Hepatocyte (in vitro differentiated cells): ENCODE results near the gene GNG12. TPM values are rescaled to one million over a fixed set of nuclear protein-coding genes. Genes with fewer than 3 reads are reported as not detected.

Source experiments
- DNase-seq: peaks from one replicate; pipeline ENCODE4 v3.0.0-alpha.2; 2016; ENCODE audit warnings: low spot score
- H2AFZ ChIP-seq: fragments of 200-600 bp; sonication (generic); 2 replicates; pipeline ENCODE4 v1.6.0; 2016; ENCODE audit warnings: antibody characterized with exemption, mild to moderate bottlenecking
- H3K27ac ChIP-seq: fragments of 200-600 bp; sonication (generic); 2 replicates; pipeline ENCODE4 v1.5.1; 2016; ENCODE audit warnings: mild to moderate bottlenecking
- H3K27me3 ChIP-seq: fragments of 200-600 bp; sonication (generic); 2 replicates; pipeline ENCODE4 v1.6.1; 2016
- H3K36me3 ChIP-seq: fragments of 200-600 bp; sonication (generic); replicated peaks from 2 replicates; pipeline ENCODE4 v1.5.1; 2016; ENCODE audit warnings: low read depth; ENCODE audit not compliant: insufficient read depth
- H3K4me1 ChIP-seq: fragments of 200-600 bp; sonication (generic); 2 replicates; pipeline ENCODE4 v1.5.1; 2016; ENCODE audit warnings: mild to moderate bottlenecking, moderate library complexity; ENCODE audit not compliant: insufficient read depth
- H3K4me2 ChIP-seq: fragments of 200-600 bp; sonication (generic); 2 replicates; pipeline ENCODE4 v1.6.0; 2016
- H3K4me3 ChIP-seq: fragments of 200-600 bp; sonication (generic); 2 replicates; pipeline ENCODE4 v1.5.1; 2016; ENCODE audit warnings: mild to moderate bottlenecking
- H3K79me2 ChIP-seq: fragments of 200-600 bp; sonication (generic); 2 replicates; pipeline ENCODE4 v1.6.0; 2017; ENCODE audit warnings: mild to moderate bottlenecking
- H3K9me2 ChIP-seq: fragments of 200-600 bp; sonication (generic); replicated peaks from 2 replicates; pipeline ENCODE4 v1.6.0; 2017; ENCODE audit warnings: mild to moderate bottlenecking; ENCODE audit not compliant: insufficient read depth
- H3K9me3 ChIP-seq: fragments of 200-600 bp; sonication (generic); 2 replicates; pipeline ENCODE4 v1.5.1; 2016; ENCODE audit warnings: low read depth, mild to moderate bottlenecking
- H4K20me1 ChIP-seq: fragments of 200-600 bp; sonication (generic); 2 replicates; pipeline ENCODE4 v1.6.0; 2016; ENCODE audit warnings: mild to moderate bottlenecking; ENCODE audit not compliant: insufficient read depth, poor library complexity, severe bottlenecking
- EZH2 ChIP-seq: fragments of 200-600 bp; sonication (generic); IDR thresholded peaks from 2 replicates; pipeline ENCODE4 v1.6.1; 2016; ENCODE audit warnings: antibody characterized with exemption, mild to moderate bottlenecking, borderline replicate concordance
- EZH2phosphoT487 ChIP-seq: fragments of 200-600 bp; sonication (generic); IDR thresholded peaks from one replicate; pipeline ENCODE4 v1.6.1; 2018; ENCODE audit warnings: antibody characterized with exemption, mild to moderate bottlenecking, low read depth, moderate library complexity; ENCODE audit not compliant: unreplicated experiment, severe bottlenecking
- WGBS: methylation state at CpG from one replicate; pipeline ENCODE4 v1.1.6; 2016; ENCODE audit warnings: low lambda C conversion rate; ENCODE audit errors: missing lambda C conversion rate; 5-methylcytosine and 5-hydroxymethylcytosine counted together
- polyA plus RNA-seq: library from polyadenylated mRNA; unstranded; fragments of >200 nt; fragmentation: Nextera tagmentation; extraction: Ambion mirVana; gene quantifications from 2 replicates; pipeline ENCODE4 v1.2.1, GENCODE V29; 2016
- total RNA-seq: library from RNA; depleted of rRNA; stranded (reverse); fragments of >200 nt; gene quantifications from 2 replicates; pipeline ENCODE4 v1.2.3, GENCODE V29; 2014
- TF ChIP-seq, protein P1 (sequence below): fragments of 200-600 bp; sonication (generic); IDR thresholded peaks from 2 replicates; pipeline ENCODE4 v1.5.1; 2016; ENCODE audit warnings: antibody characterized with exemption, mild to moderate bottlenecking; ENCODE audit not compliant: poor library complexity

Gene GNG12
- total and polyA plus RNA-seq, 2 experiments from 2014 or later = 49.6 to 108 TPM

DNA sequence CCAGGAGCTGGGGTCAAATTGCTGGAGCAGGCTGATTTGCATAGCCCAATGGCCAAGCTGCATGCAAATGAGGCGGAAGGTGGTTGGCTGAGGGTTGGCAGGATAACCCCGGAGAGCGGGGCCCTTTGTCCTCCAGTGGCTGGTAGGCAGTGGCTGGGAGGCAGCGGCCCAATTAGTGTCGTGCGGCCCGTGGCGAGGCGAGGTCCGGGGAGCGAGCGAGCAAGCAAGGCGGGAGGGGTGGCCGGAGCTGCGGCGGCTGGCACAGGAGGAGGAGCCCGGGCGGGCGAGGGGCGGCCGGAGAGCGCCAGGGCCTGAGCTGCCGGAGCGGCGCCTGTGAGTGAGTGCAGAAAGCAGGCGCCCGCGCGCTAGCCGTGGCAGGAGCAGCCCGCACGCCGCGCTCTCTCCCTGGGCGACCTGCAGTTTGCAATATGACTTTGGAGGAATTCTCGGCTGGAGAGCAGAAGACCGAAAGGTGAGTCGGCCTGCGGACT, 148.2 kb downstream of the GNG12 start, which contains the start of gene GADD45A:
Gene GADD45A (plus strand): TSS at position 135 of the 491 bp plus-strand sequence. CDS start 294 bp downstream, at position 429.
- Histone ChIP-seq H3K27me3 (no peaks in the 10 kb centered on the region), H3K4me1 (peaks cover 15% of the 10 kb centered on the region), H2AFZ (peak within 1 kb of the TSS; percentile 33), H3K9me3 (no peaks in the 10 kb centered on the region), H4K20me1 (peaks cover 3% of the 10 kb centered on the region), H3K4me2 (peak within 1 kb of the TSS; percentile 76), H3K4me3 (peak within 1 kb of the TSS; percentile 88), H3K9me2 (no peaks in the 10 kb centered on the region), H3K27ac (peak within 1 kb of the TSS; percentile 98), H3K36me3 (no peaks in the 10 kb centered on the region), H3K79me2 (peaks cover 12% of the 10 kb centered on the region)
- TF ChIP-seq EZH2phosphoT487 (no peak), EZH2 (no peak)
- TF ChIP-seq, protein P1, sequence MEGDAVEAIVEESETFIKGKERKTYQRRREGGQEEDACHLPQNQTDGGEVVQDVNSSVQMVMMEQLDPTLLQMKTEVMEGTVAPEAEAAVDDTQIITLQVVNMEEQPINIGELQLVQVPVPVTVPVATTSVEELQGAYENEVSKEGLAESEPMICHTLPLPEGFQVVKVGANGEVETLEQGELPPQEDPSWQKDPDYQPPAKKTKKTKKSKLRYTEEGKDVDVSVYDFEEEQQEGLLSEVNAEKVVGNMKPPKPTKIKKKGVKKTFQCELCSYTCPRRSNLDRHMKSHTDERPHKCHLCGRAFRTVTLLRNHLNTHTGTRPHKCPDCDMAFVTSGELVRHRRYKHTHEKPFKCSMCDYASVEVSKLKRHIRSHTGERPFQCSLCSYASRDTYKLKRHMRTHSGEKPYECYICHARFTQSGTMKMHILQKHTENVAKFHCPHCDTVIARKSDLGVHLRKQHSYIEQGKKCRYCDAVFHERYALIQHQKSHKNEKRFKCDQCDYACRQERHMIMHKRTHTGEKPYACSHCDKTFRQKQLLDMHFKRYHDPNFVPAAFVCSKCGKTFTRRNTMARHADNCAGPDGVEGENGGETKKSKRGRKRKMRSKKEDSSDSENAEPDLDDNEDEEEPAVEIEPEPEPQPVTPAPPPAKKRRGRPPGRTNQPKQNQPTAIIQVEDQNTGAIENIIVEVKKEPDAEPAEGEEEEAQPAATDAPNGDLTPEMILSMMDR = no peak
- under 1% methylated on average over 20 of the region's 39 CpGs for WGBS
- DNase-seq = peak; percentile 98

DNA sequence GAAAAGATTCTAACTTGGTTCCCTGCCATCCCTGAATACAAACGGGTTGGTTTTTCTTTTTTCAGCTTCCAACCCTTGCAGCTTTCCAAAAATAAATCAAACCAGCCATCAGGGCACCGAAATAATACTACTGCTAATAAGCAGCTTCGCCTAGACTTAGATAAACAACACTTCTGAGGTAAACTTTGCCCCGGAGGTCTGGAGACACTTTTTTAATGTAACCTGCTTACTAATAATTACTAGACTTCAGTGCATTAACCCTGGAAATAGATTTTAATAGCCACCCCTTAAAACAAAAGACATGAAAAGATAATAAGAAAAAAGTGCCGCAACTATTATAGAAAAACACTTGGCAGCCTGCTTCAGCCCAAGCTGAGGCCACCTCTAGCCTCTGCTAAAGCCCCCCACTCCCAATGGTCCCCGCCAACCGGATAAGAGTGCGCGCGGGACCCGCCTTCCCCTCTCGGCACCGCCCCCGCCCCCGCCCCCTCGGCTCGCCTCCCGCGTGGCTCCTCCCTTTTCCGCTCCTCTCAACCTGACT, 148.7 kb downstream of the GNG12 start:
- WGBS = 5% methylated on average over 17 of the region's 20 CpGs
- no peak for TF ChIP-seq EZH2phosphoT487
- TF ChIP-seq, protein P1 = no peak
- no peak for TF ChIP-seq EZH2
- H2AFZ ChIP-seq = no peak overlapping the region
- no peaks in the 10 kb centered on the region for H3K36me3 ChIP-seq
- peaks cover 15% of the 10 kb centered on the region for H3K4me1 ChIP-seq
- H4K20me1 ChIP-seq = peaks cover 3% of the 10 kb centered on the region
- no peaks in the 10 kb centered on the region for H3K9me3 ChIP-seq
- peak overlapping the region; percentile 71 for H3K4me2 ChIP-seq
- peak overlapping the region; percentile 10 for H3K4me3 ChIP-seq
- no peaks in the 10 kb centered on the region for H3K27me3 ChIP-seq
- no peaks in the 10 kb centered on the region for H3K9me2 ChIP-seq
- DNase-seq = no peak
- peaks cover 12% of the 10 kb centered on the region for H3K79me2 ChIP-seq
- peak overlapping the region; percentile 72 for H3K27ac ChIP-seq

DNA sequence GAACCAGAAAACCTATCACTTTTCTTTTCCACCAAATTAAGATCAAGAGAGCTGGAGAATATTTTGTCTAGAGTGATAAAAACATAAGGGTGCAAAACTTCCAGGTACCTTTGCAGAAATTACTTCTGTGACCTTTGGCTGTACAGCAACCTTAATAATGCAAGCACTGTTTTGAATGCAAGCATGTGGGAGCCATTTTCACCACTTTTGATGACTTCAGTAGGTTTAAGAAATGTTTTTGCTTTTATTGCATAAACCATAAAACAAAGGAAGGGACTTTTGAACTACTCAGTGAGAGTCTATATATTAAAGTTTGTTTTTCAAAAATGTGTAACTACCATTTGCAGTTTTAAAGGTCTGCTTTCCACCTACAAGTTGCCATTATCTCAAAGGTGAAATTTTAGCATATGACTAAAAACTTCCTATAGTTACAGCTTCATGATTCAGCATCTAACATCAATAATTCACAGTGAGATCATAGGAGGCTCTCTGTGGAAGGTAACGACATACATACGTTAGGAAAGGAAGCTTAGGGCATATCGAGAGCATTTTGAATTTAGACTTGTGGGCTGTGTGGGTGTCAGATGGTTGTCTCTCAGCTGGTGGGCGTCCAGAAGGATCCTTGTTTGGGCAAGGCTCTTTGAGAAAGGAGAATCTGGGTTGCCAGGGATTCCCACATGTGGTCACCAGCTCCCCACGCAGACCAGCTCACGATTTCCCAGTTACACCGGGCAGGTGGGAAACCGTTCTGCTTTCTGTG, 149.3 kb downstream of the GNG12 start:
- H3K9me2 ChIP-seq = no peaks in the 10 kb centered on the region
- H3K27ac ChIP-seq = peak overlapping the region; percentile 72
- no peaks in the 10 kb centered on the region for H3K9me3 ChIP-seq
- H3K79me2 ChIP-seq = peaks cover 12% of the 10 kb centered on the region
- TF ChIP-seq EZH2phosphoT487 (no peak), EZH2 (no peak)
- TF ChIP-seq, protein P1 = no peak
- H2AFZ ChIP-seq = no peak overlapping the region
- WGBS = 56% methylated on average over 8 of the region's 8 CpGs
- peak overlapping the region; percentile 71 for H3K4me2 ChIP-seq
- no peak overlapping the region for H3K4me3 ChIP-seq
- H3K27me3 ChIP-seq = no peaks in the 10 kb centered on the region
- no peak for DNase-seq
- peaks cover 3% of the 10 kb centered on the region for H4K20me1 ChIP-seq
- no peaks in the 10 kb centered on the region for H3K36me3 ChIP-seq
- peaks cover 15% of the 10 kb centered on the region for H3K4me1 ChIP-seq
